HepG2 (cell line): Measurements from ENCODE around the gene ZSCAN26. TPM values are rescaled to one million over a fixed set of nuclear protein-coding genes. Genes with fewer than 3 reads are reported as not detected.

Source experiments
- GATA4 ChIP-seq: sonication (generic); IDR thresholded peaks from 2 replicates; pipeline ENCODE4 v1.6.1; 2016; ENCODE audit warnings: antibody characterized with exemption, low read depth, borderline replicate concordance
- GTF2F1 ChIP-seq: fragments of 150-350 bp; IDR thresholded peaks from 2 replicates; pipeline ENCODE4 v1.6.1; 2014; ENCODE audit warnings: low read length
- HNF1A ChIP-seq, 2 experiments: sonication (generic) in 1 of 2; formaldehyde crosslinking in 1 of 2; IDR thresholded peaks; 2 replicates each; pipeline versions ENCODE4 v1.4.0 to v1.6.1; 2016 to 2020; ENCODE audit warnings: borderline replicate concordance in 1 of 2, low read depth in 1 of 2, mild to moderate bottlenecking in 1 of 2, missing genetic modification reagents in 1 of 2
- IKZF1 ChIP-seq: fragments of 450-650 bp; IDR thresholded peaks from 2 replicates; pipeline ENCODE4 v1.7.1; 2016
- PAX8 ChIP-seq: sonication (generic); formaldehyde crosslinking; IDR thresholded peaks from 2 replicates; pipeline ENCODE4 v1.8.0; 2022; ENCODE audit warnings: mild to moderate bottlenecking, missing genetic modification reagents, borderline replicate concordance
- PRDM10 ChIP-seq: sonication (generic); formaldehyde crosslinking; IDR thresholded peaks from 2 replicates; pipeline ENCODE4 v1.4.0; 2020; ENCODE audit warnings: low read depth, missing genetic modification reagents
- RFX3 ChIP-seq: IDR thresholded peaks from 2 replicates; pipeline ENCODE4 v1.6.1; 2016; ENCODE audit warnings: missing biosample characterization, missing genetic modification reagents
- SMAD1 ChIP-seq: sonication (generic); formaldehyde crosslinking; IDR thresholded peaks from 2 replicates; pipeline ENCODE4 v1.4.0; 2020; ENCODE audit warnings: missing genetic modification reagents, low read depth, mild to moderate bottlenecking, borderline replicate concordance
- SMAD3 ChIP-seq: sonication (generic); formaldehyde crosslinking; IDR thresholded peaks from 2 replicates; pipeline ENCODE4 v1.4.0; 2020; ENCODE audit warnings: missing genetic modification reagents
- YEATS2 ChIP-seq: sonication (generic); formaldehyde crosslinking; IDR thresholded peaks from 2 replicates; pipeline ENCODE4 v1.4.0; 2020; ENCODE audit warnings: missing genetic modification reagents, borderline replicate concordance
- ZNF337 ChIP-seq: sonication (generic); formaldehyde crosslinking; IDR thresholded peaks from 2 replicates; pipeline ENCODE4 v1.5.1; 2020; ENCODE audit warnings: missing genetic modification reagents, low read depth, mild to moderate bottlenecking, borderline replicate concordance
- ZNF552 ChIP-seq: sonication (generic); formaldehyde crosslinking; IDR thresholded peaks from 2 replicates; pipeline ENCODE4 v1.9.0; 2022; ENCODE audit warnings: missing genetic modification reagents, mild to moderate bottlenecking, borderline replicate concordance
- polyA plus RNA-seq, 8 experiments: library from polyadenylated mRNA; depleted of rRNA in 3 of 8; stranded (reverse) in 7 of 8; unstranded in 1 of 8; fragments of >200 nt; fragmentation: Illumina TruSeq in 4 of 8; extraction: Trizol in 4 of 8; gene quantifications; 2 replicates each; pipeline versions ENCODE4 v1.2.1 to v1.2.3, GENCODE V29; 2011 to 2016; ENCODE audit warnings: low read depth in 4 of 8, missing spikeins in 1 of 8, mixed read lengths in 1 of 8; ENCODE audit not compliant: insufficient read depth in 1 of 8
- total RNA-seq, 5 experiments: library from RNA; depleted of rRNA; stranded (reverse); fragments of >200 nt; fragmentation: Illumina TruSeq; extraction: Trizol; gene quantifications; 2 replicates each; pipeline ENCODE4 v1.2.3, GENCODE V29; 2016; ENCODE audit warnings: low read depth in 1 of 5

The ZSCAN26 gene
- total and polyA plus RNA-seq, 2 of the 13 experiments (the other 11 are each of a cell fraction or from before 2014, with no cell fraction given): 12.0 to 15.6 TPM

GRCh38 chr6:28252009-28252975 lies 14.7 kb upstream of the ZSCAN26 start, which contains the start of gene ZKSCAN4 (continued):
- TF ChIP-seq PRDM10 (CRISPR knock-in tag) (peak; percentile 63; the same call in 1 of the 2 replicates), RFX3 (0 out of 2 replicates have a peak, but pooled peaks have one; percentile 23), IKZF1 (no peak), GTF2F1 (no peak), HNF1A (IDR thresholded peaks at IDR 0.05; ENCODE audit: low read depth) (peak; percentile 52; the same call in 1 of the 2 replicates), HNF1A (CRISPR knock-in tag; IDR thresholded peaks at IDR 0.05; ENCODE audit: borderline replicate concordance) (no peak), GATA4 (peak; percentile 25; the same call in 1 of the 2 replicates), YEATS2 (CRISPR knock-in tag) (peak; percentile 98), ZNF552 (CRISPR knock-in tag) (0 out of 2 replicates have a peak, but pooled peaks have one; percentile 16), SMAD1 (CRISPR knock-in tag) (peak; percentile 87; the same call in 1 of the 2 replicates), PAX8 (no peak), SMAD3 (CRISPR knock-in tag) (peak; percentile 93), ZNF337 (CRISPR knock-in tag) (no peak)
